NCI-H1694 (cell line): ENCODE results near the gene ENTREP3.

Experiments used
- DNase-seq: peaks from one replicate; lab custom pipeline; 2025; lab: John Stamatoyannopoulos, UW

ENTREP3 gene

DNA sequence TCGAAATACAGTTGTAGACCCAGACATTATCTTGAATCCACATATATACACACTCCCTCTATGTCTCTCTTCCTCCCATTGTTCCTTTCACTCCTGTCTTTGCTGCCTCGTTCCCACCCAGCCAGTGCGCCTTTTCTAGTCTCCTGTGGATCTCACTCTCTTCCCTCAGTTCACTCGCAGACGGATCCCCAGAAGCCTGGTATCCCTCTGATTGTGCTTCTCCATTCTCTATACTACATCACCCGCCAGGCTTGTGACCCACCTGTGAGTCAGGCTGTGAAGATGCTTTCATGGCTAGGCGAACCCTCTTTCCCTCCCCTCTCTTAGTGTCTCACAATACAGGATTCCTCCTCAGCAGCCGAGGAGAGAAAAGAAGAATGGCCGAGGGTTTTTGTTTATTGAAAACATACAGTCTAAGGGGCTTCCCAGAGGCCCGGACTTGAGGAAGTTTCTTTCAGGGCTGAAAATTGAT lies 23.4 kb upstream of the ENTREP3 start:
- DNase-seq, result no peak

DNA sequence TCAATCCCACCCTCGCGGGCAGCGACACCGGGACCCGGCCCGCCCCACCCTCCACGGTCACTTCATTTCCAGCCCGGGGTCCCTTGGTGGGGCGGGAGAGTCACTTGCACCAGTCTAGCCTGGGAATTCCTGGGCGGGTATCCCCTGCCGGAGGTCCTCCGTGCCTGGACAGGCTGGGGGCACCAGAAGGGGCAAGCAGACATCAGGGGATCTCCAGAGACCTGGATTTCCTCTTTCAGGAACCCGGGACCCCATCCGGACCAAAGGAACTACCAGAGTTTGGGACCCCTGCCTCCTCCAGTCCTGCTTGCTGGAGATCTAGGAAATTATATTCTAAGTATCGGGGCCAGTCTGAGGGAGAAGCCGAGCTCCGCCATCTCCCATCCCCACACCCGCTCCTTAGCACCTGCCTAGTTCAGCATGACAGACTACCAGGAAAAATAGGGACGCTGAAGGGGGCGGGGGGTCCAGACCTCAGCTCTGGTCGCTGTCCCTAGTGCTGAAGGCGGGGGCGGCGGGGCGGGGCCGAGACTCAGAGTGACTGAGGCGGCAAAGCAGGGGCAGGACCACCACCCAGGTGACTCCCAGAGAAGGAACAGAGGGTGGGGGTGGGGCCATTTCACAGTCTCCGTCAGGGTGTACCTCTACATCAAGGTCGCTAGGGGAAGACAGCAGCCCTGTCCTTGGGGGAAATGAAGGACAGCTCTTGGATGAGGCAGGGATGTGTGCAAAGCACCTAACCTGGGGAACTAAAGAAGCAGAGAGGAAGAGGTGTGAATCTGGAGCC lies 22.8 kb upstream of the ENTREP3 start:
- DNase-seq, result peak; percentile 88

DNA sequence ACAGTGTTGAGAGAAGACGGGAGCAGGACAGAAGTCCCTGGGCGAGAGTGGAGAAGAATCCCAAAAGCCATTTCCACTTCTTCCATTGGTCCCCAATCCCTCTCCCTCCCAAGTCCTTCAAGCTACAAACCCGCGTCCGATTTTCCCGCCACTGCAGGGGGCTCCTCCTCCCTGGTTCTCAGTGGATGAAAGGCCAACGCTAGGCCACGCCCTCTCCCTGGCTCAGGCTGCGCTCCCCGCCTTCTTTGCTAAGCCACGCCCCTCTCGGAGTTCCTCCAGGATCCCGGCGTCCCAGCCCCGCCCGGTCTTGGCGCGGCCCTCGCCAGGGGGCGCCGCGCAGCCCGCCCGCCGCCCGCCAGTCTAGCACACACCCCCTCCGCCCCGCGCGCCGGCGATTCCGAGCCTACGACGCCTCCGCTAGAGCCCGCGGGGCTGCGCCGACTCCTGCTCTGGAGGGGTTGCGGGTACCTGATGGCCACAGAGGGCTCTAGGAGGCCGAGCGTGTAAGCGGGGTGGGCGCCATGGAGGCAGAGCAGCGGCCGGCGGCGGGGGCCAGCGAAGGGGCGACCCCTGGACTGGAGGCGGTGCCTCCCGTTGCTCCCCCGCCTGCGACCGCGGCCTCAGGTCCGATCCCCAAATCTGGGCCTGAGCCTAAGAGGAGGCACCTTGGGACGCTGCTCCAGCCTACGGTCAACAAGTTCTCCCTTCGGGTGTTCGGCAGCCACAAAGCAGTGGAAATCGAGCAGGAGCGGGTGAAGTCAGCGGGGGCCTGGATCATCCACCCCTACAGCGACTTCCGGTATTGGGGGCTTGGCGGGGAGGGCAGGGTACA lies 22.0 kb upstream of the ENTREP3 start, which contains the start of gene HCN3:
TSS of gene HCN3 (plus strand) at position 394 of the 832 bp plus-strand sequence. CDS start at position 522, 128 bp downstream.
- peak; percentile 99 for DNase-seq

DNA sequence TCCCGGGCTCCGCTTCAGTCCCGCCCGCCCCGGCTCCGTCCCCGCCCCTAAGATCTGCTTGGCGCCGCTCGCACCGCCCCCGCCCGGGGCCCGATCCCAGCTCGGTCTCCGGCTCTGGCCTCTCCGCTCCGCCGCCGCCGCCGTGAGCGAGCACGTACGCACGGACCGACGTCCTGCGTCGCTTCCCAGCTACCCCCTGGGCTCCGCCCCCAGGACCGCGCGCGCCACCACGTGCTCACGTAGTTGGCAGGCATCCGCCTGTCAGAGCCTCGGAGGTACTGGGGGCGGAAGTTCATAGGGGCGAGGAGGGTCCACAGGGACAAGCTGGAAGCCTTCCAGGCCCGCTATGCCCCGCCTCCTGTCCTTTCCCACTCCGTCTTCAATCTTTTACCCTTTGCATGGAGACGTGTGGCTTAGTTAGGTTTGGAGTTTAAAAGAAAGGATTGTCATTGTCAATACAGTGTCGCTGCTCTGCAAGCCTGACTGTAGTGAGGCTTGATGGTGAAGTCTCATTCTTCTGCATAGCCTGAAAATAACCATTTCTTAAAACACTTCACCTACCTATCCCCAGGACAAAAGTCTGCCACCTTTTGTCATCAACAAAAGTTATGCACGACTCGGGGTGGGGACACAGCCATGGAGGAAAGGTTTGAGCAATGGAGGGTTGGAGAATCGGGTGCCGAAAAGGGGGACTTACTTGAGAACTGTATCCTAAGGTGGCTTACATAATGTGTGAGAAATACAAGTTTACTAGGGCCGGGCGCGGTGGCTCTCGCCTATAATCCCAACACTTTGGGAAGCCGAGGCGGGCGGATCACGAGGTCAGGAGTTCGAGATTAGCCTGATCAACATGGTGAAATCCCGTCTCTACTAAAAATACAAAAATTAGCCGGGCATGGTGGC lies 18.3 kb upstream of the ENTREP3 start, which contains the start of gene CLK2:
TSS of gene CLK2 (minus strand) at position 162 of the 903 bp plus-strand sequence. CDS start 2,527 bp downstream, outside the sequence.
- peak; percentile 99 for DNase-seq

DNA sequence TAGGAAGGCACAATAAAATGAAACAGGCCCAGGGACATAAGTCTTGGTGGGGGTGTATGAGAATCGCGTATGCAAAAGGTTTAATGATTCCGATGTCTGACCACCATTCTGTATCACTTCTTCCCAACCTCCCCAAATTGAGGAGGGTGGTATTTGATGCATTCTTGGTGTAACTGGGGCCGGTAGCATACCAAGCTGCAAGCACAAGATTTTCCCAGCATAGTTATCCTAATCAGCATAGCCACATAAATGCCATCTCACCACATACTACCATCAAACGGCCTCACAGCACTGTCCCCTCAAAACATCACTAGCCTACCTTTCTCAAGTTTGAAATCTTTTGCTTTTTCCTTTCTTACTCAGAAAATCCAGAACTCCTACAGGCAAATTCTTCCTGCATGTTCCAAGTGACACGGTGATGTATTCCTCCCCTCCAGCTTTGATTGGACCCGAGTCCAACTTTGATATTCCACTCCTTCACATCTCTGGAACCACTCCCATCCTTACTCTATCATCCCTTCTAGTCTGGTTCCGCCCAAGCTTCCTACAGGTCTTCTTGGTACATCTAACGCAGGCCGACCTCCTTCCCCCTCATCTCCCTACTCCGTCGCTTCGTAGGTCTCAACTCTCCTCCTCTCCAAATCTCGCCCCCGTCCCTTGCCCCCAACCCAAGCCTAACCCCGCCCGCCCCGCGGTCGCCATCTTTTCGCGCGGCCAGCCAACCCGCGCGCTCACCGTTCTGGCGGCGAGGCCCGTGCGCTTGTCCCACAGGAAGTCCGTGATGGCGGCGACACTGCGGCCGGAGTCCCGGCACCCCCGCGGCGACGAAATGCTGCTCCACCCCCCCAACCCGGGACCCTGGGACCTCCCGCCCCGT lies 17.4 kb upstream of the ENTREP3 start:
- DNase-seq, result peak; percentile 54

DNA sequence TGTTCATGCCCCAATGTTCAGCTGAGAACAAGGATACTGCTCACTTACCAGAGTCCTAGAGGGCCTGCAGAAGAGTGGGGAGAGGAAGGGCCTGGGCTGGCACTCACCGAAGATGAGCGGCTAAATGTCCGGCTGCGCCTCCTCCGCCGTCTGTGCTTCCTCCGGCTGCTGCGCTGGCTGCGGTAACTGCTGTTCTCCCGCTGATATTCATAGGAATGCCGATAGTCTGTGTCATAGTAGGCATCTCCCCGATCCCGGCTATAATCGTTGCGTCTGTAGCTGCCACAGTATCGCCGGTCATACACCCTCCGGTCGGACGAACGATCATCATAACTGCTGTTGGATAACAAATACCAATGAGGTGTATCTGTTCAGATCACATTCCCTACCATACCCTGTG lies 14.1 kb upstream of the ENTREP3 start:
- no peak for DNase-seq

DNA sequence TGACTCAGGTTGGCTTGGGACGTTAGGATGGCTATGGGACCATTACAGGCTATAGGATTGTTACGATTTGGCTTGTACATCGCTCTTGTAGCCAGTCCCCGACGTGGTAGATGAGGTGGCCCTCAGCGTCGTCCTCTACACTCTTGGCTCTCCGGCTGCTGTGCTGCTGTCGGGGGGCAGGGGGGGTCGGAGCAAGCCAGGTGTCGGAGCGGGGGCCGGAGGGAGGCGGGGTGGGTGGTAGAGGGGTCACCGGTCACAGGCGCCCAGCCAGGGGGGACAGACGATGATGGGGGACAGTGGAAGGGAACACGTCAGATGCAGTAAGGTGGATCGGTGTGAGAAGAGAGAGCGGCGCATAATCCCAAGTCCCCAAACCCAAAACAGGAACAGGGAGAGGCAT lies 13.3 kb upstream of the ENTREP3 start:
- no peak for DNase-seq

DNA sequence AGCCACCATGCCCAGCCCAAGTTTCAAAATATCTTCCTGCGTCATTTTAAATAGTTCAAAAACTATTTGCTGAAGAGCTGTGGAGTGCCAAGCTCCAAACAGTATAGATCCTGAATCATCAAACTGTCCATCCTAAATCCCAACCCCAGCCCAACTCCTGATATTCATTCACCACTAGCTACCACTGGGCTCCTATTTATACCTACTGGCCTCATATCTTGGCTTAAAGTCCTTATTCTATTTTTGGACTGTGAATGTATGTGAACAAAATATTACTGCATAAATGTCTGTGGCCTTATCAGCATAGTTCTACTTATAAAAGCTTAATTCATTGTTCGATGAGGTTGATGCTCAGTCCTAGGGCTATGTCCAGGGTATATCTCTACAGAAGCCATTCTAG lies 12.1 kb upstream of the ENTREP3 start:
- DNase-seq, result no peak

DNA sequence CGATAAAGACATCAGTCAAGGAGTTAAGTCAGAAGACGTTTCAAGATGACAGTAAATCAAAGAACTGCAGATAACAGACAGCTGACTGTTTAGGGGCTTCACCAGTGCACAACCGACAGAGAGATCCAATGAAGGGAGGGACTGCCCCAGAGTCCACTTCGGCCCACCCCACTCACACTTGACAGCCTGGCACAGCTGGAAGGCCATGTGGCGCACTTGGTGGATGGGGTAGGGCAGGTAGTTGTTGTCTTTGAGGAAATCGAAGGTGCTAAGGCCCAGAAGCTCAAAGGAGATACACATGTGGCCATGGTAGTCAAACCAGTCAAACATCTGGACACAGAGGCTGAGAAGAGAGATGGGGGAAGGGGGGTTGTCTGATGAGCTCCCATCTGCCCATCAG lies 11.3 kb upstream of the ENTREP3 start:
- no peak for DNase-seq

DNA sequence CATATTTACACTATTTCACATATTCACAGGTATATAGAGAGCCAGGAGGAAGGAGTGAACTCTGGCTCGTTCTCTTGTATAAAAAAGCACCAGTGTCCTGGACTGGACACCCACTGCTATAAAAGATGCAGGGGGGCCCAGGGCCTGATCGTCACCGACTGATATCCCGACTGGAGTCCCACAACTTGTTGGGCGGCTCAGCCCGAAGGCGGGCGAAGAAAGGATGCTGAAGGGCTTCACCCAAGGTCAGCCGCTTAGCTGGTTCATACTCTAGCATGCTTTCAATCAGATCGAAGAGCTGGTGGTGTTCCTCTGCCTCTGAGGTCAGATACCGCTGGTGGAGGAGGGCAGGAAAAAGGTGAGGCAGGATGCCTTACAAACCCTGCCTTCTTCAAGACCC lies 7.8 kb upstream of the ENTREP3 start:
- no peak for DNase-seq

DNA sequence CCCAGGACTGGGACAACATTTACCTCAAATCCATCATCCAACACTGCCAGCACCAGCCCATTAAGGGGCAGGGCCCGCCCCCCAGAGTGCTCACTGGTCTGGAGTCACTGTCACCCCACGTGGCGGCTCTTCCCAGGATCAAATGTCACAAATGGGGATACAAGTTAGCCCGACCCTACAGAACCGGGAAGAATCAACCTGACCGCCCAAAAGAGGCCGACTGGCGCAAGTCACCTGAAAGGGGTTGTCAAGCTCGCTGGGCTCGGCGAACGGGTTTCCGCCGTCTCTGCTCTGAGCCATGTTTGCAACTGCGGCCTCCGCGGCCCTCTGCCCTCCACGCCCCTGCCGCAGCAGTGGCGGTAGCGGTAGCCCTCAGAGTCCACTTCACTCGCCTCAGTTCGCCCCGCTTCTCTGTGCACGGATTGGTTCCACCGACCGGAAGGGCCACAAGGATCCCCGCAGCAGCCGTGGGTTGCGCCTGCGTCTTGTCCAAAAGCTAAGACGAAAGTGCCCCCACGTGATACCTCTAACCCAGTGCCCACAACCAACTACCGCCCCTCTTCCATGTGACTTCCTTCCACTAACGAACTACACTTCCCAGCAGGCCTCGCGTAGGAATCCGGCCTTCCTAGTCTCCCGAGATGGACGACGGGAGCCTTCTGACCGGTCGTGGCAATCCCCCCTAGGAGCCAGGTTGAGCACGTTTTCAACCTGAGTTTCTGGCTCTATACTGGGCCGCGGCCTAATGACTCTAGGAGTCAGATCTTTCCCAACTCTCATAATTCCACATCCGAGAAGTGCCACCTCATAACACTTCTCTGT lies 6.8 kb upstream of the ENTREP3 start, which contains the start of gene SCAMP3:
TSS of gene SCAMP3 (minus strand) at position 509 of the 822 bp plus-strand sequence. CDS start at position 300, 209 bp downstream.
- DNase-seq, result peak; percentile 99

DNA sequence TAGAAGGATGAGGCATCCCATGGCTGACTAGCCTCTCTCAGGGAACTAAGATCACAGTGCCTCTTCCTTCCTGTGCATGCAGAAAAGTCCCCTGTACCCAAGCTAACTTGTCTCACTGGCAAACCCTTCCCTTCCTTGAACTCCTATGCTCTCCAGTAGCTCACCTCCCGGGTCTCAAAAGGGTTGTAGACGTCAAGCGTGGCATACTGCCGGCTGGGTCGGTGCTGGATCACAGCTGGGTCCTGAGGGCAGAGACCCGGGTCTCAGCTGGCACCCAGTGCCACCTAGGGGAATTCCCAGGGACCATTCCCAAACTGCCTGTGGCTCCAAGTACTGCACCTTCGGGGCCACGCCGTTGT lies 6.2 kb upstream of the ENTREP3 start:
- no peak for DNase-seq

DNA sequence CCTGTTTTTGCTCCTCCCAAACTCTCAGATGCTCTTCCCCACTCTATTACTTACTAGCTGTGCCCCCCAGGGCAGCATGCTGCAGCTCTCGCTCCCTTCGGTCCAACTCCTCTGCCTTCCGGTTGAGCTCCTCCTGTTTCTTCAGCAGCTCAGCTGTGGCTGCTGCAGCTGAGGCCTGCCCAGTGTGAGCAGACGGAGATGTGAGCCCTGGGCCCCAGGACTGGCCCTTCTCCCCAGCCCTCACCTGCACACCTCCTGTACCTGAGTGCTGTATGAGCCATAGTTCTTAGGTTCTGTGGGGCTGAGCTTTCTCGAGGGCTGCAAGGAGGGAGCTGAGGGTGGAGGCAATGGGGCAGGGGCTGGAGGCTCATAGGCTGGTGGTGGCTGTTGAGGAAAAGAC lies 5.0 kb upstream of the ENTREP3 start:
- DNase-seq, result no peak

DNA sequence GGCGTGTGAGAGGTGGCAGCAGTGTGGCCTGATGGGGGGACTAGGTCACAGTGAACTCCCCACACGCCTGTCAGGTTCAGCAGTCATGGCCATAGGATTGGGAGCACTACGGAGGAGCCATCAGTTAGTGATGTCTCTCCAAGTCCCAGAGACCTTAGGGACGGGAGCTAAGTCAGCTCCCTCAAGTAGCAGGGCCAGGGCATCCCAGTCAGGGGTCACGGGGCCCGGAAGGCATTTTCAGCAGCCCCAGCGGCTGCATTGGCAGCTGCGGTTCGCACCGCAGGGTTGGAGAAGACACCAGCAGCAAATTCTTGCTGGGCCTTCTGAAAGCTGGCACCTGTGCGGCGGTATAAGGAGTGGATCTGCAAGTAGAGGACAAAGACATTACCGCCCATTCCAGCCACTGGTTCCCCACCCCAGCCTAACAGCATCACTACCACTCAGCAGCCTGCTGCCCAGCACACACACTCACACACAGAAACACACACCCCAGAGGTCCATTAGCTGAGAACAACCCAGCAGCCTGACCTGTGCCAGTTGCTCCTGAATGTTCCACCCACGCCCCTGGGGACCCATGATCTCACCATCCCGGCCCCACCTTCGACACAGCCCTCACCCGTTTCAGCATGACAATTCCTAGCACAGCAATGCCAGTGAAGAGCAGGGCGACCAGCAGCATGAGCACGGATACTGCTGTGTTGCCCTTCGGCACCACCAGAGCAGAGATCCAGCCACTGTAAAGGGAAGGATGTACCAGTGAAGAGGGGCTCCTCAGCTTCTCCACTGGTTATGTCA lies 972 bp upstream of the ENTREP3 start:
- no peak for DNase-seq

DNA sequence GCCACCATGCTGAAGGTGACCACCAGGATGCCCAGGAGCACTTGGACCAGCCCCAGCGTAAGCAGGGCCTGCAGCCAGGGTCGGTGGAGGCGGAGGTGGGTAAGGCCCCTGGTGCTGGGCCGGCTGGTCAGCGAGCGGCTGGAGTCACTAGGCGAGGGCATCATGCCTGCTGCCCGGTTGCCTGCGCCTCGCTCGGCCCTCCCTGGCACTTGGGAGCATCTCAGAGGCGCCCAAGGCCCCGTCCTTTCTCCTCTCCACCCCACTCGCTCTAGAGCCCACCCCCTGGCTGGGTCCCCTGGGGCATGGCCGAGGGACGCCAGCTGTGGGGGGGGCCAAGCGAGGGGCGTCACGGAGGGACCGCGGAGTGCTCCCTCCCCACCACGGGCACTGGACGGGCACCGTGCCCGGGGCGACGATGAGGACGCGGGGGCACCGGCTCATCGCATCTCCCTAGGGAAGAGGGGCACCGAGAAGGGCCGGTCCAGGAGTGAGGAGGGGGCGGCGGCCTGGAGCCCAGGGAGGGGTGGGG lies 505 bp downstream of the ENTREP3 start:
- DNase-seq, result no peak

DNA sequence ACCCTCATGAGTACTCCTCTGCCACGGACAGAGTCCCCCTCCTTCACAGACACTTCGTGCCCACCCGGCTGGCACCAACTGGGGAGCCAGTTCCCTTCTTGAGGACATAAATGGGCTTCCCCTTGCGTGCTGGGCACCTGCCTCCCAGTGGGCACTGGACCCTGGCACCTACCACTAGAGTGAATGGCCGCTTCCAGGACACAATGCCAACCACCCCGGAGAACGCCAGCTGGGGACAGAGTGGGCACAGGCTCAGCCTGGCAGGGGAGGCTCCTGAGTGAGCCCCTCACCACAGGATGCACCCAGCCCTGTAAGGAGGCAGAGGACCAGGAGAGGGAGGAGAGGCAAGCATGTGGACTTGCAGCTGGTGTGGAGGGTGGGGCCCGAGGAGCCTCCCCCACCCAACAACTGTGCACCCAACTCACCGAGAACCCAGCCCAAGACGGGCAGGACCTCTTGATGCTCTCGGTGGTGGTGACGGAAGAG lies 1.0 kb downstream of the ENTREP3 start:
- DNase-seq, result no peak

DNA sequence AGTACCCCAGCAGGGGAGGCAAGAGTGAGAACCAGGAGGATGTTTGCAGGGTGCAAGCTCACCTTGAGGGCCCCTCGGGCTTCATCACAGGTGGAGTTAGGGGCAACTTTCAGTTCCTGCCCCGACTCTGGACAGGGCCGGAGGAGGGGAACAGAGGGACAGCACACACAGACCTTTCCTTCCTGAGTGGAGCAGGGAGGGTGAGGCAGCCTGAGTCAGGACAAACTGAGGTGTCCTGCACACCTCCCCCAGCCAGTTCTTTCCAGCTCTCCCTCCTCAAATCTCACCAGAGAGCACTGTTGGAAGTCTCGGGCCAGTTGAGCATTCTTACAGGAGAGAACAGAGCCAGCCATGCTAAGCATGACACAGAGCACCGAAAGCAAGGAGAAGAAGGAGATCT lies 1.5 kb downstream of the ENTREP3 start:
- no peak for DNase-seq

DNA sequence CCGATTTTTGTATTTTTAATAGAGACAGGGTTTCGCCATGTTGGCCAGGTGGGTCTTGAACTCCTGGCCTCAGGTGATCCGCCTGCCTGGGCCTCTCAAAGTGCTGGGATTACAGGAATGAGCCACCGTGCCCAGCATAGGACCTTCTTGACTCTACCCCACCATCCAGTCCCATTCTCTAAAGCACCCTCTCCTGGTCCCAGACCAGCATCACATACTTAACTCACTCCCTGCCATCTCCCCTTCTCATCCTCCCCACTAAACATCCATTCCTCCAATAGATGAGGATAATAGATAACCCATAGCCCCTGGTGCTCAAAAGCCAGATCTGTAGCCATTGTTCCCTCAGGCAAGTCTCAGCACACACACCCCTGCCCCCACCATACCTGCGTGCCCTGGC lies 2.1 kb downstream of the ENTREP3 start:
- DNase-seq, result no peak

DNA sequence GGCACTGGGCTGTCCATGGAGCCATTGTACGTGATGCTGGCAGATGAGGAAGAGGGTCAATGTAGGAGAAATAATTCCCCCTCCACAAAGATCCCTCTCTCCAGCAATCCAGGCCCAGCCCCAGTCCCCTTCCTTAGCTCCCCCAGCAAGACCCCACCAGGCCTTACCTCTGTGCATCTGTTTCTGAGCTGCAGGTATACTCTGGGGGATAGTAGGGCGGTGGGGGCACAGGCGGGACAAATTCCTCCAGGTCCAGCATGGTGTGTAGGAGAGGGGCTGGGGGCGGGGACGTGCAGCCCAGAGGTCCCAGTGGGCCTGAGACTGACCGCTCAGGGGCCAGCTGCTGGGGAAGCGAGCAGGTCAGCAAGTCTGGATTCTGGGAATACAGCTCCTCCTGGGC lies 3.7 kb downstream of the ENTREP3 start:
- no peak for DNase-seq
